GM18951 (cell line): Measurements from ENCODE around the gene TCF21.
"Not testable (repeated sequence)": the region's sequence is repeated elsewhere in the genome, so short reads cannot be mapped to it uniquely, and the experiment has no call there.

Experiments used
- POLR2A ChIP-seq: IDR thresholded peaks from 4 replicates; pipeline ENCODE4 v1.6.1; 2011; ENCODE audit warnings: mild to moderate bottlenecking; ENCODE audit not compliant: insufficient read length, insufficient read depth; ENCODE audit errors: extremely low read depth
- in situ Hi-C: fragments of 300-500 bp; cut with MboI; formaldehyde crosslinking; loops from one replicate; pipeline ENCODE4 v1.12.0; 2022; ENCODE audit warnings: low sequenced_read_pairs, mixed read lengths, inconsistent platforms; ENCODE audit not compliant: unreplicated experiment

Gene TCF21

DNA sequence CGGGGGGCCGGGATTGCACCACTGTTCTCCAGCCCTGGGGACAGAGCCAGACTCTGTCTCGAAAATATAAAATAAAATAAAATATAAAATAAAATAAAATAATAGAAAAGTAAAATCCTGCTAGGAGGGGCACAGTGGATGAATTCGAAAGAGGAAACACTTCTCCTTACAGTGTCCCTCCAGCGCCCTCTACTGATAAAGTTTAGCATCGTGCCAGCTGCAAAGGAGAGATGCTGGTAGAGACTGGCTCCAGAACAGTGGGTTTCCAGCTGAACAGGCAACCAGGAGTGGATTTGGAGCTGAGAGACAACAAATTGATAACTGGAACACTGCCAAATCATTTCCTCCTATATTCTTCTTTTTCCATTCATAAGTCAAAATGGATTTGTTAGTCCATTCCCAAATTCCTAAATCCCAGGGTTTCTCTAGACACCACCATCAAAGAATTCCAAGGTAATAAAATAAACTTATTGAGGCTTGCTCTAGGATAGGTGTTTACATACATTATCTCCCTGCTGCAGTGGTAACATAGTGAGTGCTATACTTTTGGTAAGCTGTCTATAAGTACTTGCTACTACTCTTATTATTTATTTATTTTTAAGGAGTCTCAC is 32.4 kb downstream of the TCF21 start:
- in situ Hi-C loops, result loop anchor here (5.0 to 25.0 kb wide), 3 partner anchors 143 to 309 kb away; no protein-coding TSS in a partner anchor
- TF ChIP-seq POLR2A, result no peak

DNA sequence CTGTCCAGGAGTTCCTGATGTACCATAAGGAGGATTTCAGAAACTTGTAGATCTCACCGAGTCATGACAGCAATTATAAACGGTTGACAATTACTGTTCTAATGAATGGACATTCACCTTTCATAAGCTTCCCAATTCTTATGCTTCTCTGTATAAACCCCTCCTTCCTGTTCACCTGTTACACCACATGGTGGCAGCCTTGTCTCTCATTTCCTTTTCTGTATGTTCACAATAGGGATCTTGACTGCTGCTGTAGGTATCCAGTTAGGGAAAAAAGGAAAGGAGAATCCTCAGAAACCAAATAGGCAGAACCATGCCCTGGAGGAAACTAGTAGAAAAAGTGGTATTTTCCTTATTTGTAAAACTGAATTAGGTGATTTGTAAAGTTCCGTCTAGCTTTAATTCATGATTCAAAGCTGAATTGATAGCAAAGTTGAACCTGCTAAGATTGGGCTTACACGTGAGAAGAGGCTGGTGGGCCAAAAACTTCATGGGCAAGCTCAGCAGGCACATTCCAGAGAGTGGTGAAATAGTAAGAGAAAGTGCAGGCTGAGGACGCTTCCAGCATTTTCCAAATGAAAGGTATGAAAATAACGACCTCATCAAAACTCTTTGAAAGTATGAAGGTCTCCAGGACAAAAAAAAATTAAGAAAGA is 35.2 kb downstream of the TCF21 start:
- no peak for TF ChIP-seq POLR2A
- in situ Hi-C loops, result loop anchor here (5.0 to 25.0 kb wide), 3 partner anchors 141 to 312 kb away; no protein-coding TSS in a partner anchor

DNA sequence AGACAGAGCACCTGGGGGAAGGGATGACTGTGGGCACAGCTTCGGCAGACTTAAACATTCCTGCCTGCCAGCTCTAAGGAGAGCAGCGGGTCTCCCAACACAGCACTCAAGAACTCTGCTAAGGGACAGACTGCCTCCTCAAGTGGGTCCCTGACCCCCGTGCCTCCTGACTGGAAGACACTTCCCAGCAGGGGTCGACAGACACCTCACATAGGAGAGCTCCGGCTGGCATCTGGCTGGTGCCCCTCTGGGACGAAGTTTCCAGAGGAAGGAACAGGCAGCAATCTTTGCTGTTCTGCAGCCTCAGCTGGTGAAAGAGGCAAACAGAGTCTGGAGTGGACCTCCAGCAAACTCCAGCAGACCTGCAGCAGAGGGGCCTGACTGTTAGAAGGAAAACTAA is 42.3 kb downstream of the TCF21 start:
- in situ Hi-C loops, result not testable (repeated sequence)

DNA sequence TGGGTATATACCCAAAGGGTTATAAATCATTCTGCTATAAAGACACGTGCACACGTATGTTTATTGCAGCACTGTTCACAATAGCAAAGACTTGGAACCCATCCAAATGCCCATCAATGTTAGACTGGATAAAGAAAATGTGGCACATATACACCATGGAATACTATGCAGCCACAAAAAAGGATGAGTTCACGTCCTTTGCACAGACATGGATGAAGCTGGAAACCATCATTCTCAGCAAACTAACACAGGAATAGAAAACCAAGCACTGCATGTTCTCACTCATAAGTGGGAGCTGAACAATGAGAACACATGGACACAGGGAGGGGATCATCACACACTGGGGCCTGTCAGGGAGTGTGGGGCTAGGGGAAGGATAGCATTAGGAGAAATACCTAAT is 47.4 kb downstream of the TCF21 start:
- in situ Hi-C loops, result not testable (repeated sequence)

DNA sequence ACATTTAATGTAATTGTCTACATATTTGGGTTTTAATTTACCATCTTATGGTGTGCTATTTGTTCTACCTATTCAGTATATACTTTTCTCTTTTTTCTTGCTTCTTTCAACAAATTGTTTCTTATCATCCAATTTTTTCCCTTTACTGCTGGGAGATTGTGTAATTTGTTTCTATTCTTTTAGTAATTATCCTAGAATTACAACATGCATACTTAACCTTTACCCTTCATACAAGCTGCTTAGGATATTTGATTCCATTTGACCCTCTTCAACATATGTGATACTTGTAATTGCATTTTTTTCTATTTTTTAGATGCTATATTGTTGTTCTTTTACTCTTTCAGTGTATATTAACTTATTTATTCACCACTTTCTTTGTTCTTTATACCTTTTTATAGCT is 49.0 kb downstream of the TCF21 start:
- TF ChIP-seq POLR2A, result no peak
- in situ Hi-C loops, result no loop called here

DNA sequence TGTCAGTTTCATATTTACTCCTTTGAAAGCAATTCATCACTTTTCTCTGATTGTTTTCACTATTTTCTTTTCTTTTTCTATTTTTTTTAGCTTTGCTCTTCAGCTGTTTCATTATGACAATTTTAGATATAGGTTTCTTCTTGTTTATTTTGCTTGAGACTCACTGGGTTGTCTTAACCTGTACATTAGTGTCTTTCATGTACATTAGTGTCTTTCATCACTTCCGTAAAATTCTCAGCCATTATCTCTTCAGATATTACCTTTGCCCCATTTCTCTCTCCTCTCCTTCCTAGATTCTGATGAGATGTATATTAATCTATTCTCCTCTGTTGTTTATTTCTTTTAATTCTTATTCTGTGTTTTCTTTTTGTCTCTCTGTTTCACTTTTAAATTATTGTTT is 49.6 kb downstream of the TCF21 start:
- in situ Hi-C loops, result no loop called here
- TF ChIP-seq POLR2A, result no peak

DNA sequence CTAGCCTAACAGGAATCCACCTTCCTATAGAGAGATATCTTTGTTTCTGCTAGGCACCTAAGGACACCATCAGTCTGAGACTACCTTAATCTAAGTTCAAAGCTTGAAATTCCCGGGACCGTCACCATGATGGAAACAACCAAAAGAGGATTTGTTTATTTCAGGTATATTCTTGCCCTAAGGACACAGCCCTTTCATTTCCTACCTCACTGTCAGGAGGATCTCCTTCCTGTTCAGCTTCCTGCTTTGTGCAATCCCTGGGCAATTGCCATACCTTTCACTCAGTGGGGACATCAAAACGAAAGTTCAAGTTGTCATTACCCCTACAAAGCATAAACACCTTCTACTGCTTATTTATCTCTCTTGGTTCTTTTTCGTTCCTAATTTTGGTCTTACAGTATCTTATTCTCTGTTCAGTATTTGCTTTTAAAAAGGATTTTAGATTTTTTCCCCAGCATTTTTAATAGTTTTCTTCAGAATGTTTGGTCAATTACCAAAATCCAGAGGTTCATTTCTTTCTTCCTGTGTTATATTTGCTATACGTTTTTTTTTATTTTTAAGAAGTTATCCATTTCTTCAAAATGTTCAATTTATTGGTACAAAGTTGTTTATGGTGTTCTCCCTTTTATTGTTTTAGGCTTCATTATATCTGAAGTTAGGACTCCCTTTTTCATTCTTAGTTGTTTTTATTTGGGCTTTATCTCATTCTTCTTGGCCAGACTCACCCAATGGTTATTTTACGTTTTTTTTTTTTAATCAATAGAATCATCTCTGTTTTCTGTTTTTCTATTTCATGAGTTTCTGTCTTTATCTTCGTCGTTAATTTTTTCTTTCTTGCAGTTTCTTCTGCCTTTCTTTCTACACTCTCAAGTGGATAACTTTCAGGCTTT is 51.1 kb downstream of the TCF21 start:
- in situ Hi-C loops, result no loop called here
- TF ChIP-seq POLR2A, result no peak
